HFFc6 (cell line): ENCODE measurements around the gene CELF5. TPM values are rescaled to one million over a fixed set of nuclear protein-coding genes. Genes with fewer than 3 reads are reported as not detected.

Source experiments
- DNase-seq: peaks from one replicate; pipeline ENCODE4 v3.0.0-alpha.2; 2018
- H3K27ac Mint-ChIP-seq: 2 replicates; pipeline ENCODE4 v1.8.0; 2020; ENCODE audit warnings: mild to moderate bottlenecking, mixed read lengths
- H3K27me3 Mint-ChIP-seq: 2 replicates; pipeline ENCODE4 v1.8.0; 2021; ENCODE audit warnings: mild to moderate bottlenecking, moderate library complexity, mixed read lengths; ENCODE audit not compliant: insufficient read depth
- H3K36me3 Mint-ChIP-seq: 2 replicates; pipeline ENCODE4 v1.8.0; 2021; ENCODE audit warnings: low read depth, mixed read lengths
- H3K4me1 Mint-ChIP-seq: 2 replicates; pipeline ENCODE4 v1.8.0; 2020; ENCODE audit warnings: low read depth, mixed read lengths
- H3K4me3 Mint-ChIP-seq: 2 replicates; pipeline ENCODE4 v1.8.0; 2020; ENCODE audit warnings: mild to moderate bottlenecking, moderate library complexity, mixed read lengths
- H3K9me3 Mint-ChIP-seq: 2 replicates; pipeline ENCODE4 v1.8.0; 2020; ENCODE audit warnings: mild to moderate bottlenecking, mixed read lengths
- CTCF ChIP-seq: fragments of 200-600 bp; sonication (generic); IDR thresholded peaks from 2 replicates; pipeline ENCODE4 v1.5.0; 2021; ENCODE audit warnings: antibody characterized with exemption, mild to moderate bottlenecking
- total RNA-seq, 6 experiments: library from RNA; stranded (reverse); fragmentation: NEBNext Ultra II Directional; extraction: Animal tissue kit (Norgen Biotek cat#: 25700); gene quantifications; 2 replicates in 1 of 6; 3 replicates in 5 of 6; pipeline ENCODE4 v1.2.3, GENCODE V29; 2021

The CELF5 gene
- total RNA-seq, 6 experiments from 2014 or later: 0.20 to 0.46 (median 0.30) TPM; not detected in 3

GRCh38 chr19:3314962-3315675 is 90.7 kb downstream of the CELF5 start:
- Mint-ChIP-seq H3K27me3 (peaks cover 22% of the 10 kb centered on the region), H3K36me3 (no peaks in the 10 kb centered on the region), H3K9me3 (peaks cover 3% of the 10 kb centered on the region; the same call in 1 of the 2 replicates), H3K27ac (no peak overlapping the region), H3K4me3 (no peak overlapping the region), H3K4me1 (peaks cover 9% of the 10 kb centered on the region)
- no peak for TF ChIP-seq CTCF
- no peak for DNase-seq

DNA sequence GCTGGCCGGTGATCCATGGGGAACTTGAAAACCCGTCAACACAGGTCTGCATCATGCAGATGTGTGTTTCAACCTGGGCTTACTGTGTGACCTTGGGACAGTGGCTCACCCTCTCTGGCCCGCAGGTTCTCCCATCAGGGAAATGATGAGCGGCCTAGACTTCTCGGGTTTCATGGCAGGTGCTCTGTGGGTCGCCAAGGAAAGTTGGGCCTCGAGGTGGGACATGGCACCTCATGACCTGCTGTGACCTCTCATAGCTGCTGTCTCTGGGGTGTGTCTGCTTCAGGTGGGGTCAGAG is 91.2 kb downstream of the CELF5 start:
- no peak overlapping the region for H3K27ac Mint-ChIP-seq
- H3K27me3 Mint-ChIP-seq: peaks cover 18% of the 10 kb centered on the region
- TF ChIP-seq CTCF: no peak
- no peak overlapping the region for H3K4me3 Mint-ChIP-seq
- H3K4me1 Mint-ChIP-seq: peaks cover 9% of the 10 kb centered on the region
- no peak for DNase-seq
- H3K36me3 Mint-ChIP-seq: no peaks in the 10 kb centered on the region
- H3K9me3 Mint-ChIP-seq: no peaks in the 10 kb centered on the region

- H3K27ac Mint-ChIP-seq: no peak overlapping the region
- no peaks in the 10 kb centered on the region for H3K9me3 Mint-ChIP-seq
- H3K4me3 Mint-ChIP-seq: no peak overlapping the region
- H3K27me3 Mint-ChIP-seq: peaks cover 18% of the 10 kb centered on the region
- H3K4me1 Mint-ChIP-seq: peaks cover 9% of the 10 kb centered on the region
- DNase-seq: no peak
- H3K36me3 Mint-ChIP-seq: no peaks in the 10 kb centered on the region
- no peak for TF ChIP-seq CTCF
Measured at GRCh38 chr19:3316132-3316648, 91.7 kb downstream of the CELF5 start.

DNA sequence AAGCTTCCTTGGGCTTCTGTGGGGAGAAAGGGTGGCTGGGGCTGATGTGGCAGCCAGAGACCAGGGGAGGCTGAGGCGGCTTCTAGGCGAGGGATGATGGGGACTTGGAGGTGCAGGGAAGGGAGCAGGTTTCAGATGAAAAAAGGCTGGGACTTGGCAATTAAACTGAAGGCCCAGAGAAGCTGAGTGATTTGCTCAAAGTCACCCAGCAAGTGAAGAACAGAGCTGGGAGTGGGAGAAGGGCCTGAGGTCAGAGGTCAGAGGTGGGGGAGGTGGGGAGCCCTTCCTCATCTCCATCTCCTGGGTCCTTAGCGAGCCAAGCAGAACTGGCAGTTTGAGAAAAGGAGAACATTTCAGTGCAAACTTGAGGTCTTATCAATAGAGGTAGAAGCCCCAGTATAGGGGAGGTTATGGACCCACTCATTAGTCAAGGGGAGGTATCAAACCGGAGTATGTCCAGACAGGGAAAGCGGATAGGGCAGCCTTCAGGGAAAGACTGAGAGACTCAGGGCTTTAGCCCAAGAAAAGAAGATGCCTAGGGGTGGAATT is 92.3 kb downstream of the CELF5 start:
- no peak for TF ChIP-seq CTCF
- DNase-seq: no peak
- H3K4me3 Mint-ChIP-seq: no peak overlapping the region
- no peak overlapping the region for H3K27ac Mint-ChIP-seq
- no peaks in the 10 kb centered on the region for H3K9me3 Mint-ChIP-seq
- peaks cover 19% of the 10 kb centered on the region for H3K27me3 Mint-ChIP-seq
- no peaks in the 10 kb centered on the region for H3K36me3 Mint-ChIP-seq
- H3K4me1 Mint-ChIP-seq: peaks cover 9% of the 10 kb centered on the region

GRCh38 chr19:3319643-3320353 is 95.3 kb downstream of the CELF5 start:
- Mint-ChIP-seq H3K9me3 (no peaks in the 10 kb centered on the region), H3K27ac (no peak overlapping the region), H3K27me3 (peaks cover 14% of the 10 kb centered on the region), H3K4me1 (peaks cover 9% of the 10 kb centered on the region), H3K36me3 (no peaks in the 10 kb centered on the region), H3K4me3 (peak overlapping the region; percentile 29; the same call in 1 of the 2 replicates)
- DNase-seq: peak; percentile 30
- TF ChIP-seq CTCF: no peak
